Measurements from ENCODE around the gene C14orf180.

GRCh38 chr14:104563191-104563741, 16.3 kb upstream of the C14orf180 start:
- TF ChIP-seq CBX2 (IDR thresholded peaks at IDR 0.05; ENCODE audit: borderline replicate concordance, low read depth) = no peak
- no peak for TF ChIP-seq PBX3 (IDR thresholded peaks at IDR 0.05)
- TF ChIP-seq CTCF (IDR thresholded peaks at IDR 0.05) = no peak
